ENCODE results near the gene FAM151B. TPM values are rescaled to one million over a fixed set of nuclear protein-coding genes. Genes with fewer than 3 reads are reported as not detected.

Gene FAM151B, protein sequence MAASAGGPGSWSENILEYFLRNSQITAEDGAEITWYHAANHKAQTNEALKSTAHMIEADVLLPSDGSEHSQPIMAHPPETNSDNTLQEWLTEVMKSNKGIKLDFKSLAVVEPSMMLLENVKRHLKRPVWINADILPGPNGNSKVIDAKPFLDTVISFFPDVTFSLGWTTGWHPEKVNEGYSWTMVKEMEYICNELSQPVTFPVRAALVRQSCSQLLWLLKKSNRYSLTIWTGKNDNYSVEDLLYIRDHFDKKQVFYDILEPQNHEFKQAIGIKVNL
- total RNA-seq (1 to 10 TPM; 1.9 to 4.4 TPM), polyA plus RNA-seq (1 to 10 TPM in 1 of 2 donors, under 1 TPM in 1; 0.95 to 3.3 TPM)
- long read RNA-seq, donor 1, partial matches to known transcripts = 2 of 4 reads
- long read RNA-seq, donor 1, other reads (novel, unspliced or antisense) = 2 of 4 reads
- long read RNA-seq, donor 2, partial matches to known transcripts = 0 of 1 reads
- long read RNA-seq, donor 2, other reads (novel, unspliced or antisense) = 1 of 1 reads

DNA sequence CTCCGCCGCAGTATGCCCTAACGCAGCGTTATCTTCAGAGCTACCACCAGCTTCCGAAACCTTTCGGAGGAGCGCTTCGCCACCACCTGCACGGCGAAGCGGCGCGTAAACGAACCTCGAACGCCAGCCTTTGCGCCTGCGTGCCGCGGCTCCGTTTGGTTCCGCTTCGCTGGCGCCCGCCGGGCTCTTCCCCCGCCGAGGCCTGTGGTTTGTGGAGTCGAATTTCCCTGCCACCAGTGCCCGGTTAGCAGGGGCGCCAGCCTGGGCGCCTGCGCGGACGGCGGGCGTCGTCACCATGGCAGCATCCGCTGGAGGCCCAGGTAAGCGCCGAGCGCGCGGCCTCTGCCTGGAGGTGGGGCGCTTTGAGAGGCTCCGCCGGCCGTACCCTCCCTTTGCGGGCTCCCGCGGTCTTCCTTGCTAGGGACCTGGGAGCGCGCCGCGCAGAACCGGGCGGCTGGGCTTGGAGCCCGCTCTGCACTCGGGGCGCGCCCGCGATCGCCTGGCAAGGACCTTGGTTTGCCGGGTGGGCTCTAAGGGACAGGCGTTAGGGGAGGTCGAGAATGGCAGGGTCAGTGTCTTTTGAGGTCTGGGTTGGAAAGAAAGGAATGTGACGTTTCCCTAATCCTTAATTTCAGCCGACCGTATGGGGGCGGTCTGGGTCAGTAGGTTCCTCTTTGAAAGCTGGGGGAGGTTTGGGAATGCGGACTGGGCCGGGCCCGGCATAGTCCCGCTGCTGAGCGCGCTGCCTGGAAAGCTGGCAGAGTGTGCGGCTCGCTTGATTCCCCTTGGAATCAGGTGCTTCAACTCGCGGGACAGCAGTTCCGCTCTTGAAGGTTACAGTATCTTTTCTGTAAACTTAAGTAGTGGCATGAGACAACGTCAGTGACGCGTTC lies at the start of gene FAM151B:
FAM151B (plus strand) TSS at position 272 of the 893 bp plus-strand sequence; CDS start at position 296, 24 bp downstream.
- H3K36me3 ChIP-seq (ENCODE audit: control insufficient read depth in 1 of 2, insufficient read depth in 2 of 2, low read length in 1 of 2) = no peaks in the 10 kb centered on the region
- no peaks in the 10 kb centered on the region for H3K4me1 ChIP-seq (ENCODE audit: control insufficient read depth in 1 of 2, insufficient read depth in 2 of 2, low read length in 2 of 2)
- intact Hi-C loops (cut with DNase I) = loop anchor here in 1 of 2 donors (1.0 to 10.0 kb wide), 3 partner anchors 80 to 184 kb away; partner anchors contain the start of genes DHFR, MSH3 and ZFYVE16
- 0 to 1% methylated on average over 85 of the region's 85 CpGs for WGBS, 2 donors
- DNase-seq (peak; percentile 92 to 94), ATAC-seq (ENCODE audit: low FRiP score) (peak; percentile 95)
- peak within 1 kb of the TSS in 1 of 2 donors; percentile 4 for H3K27ac ChIP-seq (ENCODE audit: low read depth in 1 of 2, low read length in 2 of 2)
- no peaks in the 10 kb centered on the region for H3K27me3 ChIP-seq (ENCODE audit: control insufficient read depth in 1 of 2, insufficient read depth in 2 of 2, low read length in 1 of 2)
- peak within 1 kb of the TSS; percentile 52 to 62 for H3K4me3 ChIP-seq (ENCODE audit: low read length in 2 of 2)
- no peaks in the 10 kb centered on the region for H3K9me3 ChIP-seq (ENCODE audit: control insufficient read depth, low read length)

DNA sequence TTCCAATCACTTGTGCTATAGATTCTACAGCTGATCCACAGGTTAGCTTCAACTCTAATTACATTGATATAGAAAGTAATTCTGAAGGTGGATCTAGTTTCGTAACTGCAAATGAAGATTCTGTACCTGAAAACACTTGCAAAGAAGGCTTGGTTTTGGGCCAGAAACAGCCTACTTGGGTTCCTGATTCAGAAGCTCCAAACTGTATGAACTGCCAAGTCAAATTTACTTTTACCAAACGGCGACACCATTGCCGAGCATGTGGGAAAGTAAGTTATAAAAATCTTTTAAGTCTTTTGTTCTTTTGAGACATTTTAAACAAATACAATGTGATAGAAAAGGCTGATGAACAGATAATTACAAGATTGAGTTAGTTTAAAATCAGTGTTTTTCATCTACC lies 49.2 kb upstream of the FAM151B start:
- WGBS, 2 donors = 93% methylated on average over 4 of the region's 4 CpGs
- Histone ChIP-seq H3K4me1 (ENCODE audit: control insufficient read depth in 1 of 2, insufficient read depth in 2 of 2, low read length in 2 of 2) (no peaks in the 10 kb centered on the region), H3K9me3 (ENCODE audit: control insufficient read depth, low read length) (peaks cover 4% of the 10 kb centered on the region), H3K4me3 (ENCODE audit: low read length in 2 of 2) (no peak overlapping the region), H3K27ac (ENCODE audit: low read depth in 1 of 2, low read length in 2 of 2) (no peak overlapping the region), H3K36me3 (ENCODE audit: control insufficient read depth in 1 of 2, insufficient read depth in 2 of 2, low read length in 1 of 2) (peaks cover 4 to 15% of the 10 kb centered on the region in 2 donors), H3K27me3 (ENCODE audit: control insufficient read depth in 1 of 2, insufficient read depth in 2 of 2, low read length in 1 of 2) (no peaks in the 10 kb centered on the region)
- DNase-seq = no peak
- intact Hi-C loops (cut with DNase I) = no loop called here
- no peak for ATAC-seq (ENCODE audit: low FRiP score)

DNA sequence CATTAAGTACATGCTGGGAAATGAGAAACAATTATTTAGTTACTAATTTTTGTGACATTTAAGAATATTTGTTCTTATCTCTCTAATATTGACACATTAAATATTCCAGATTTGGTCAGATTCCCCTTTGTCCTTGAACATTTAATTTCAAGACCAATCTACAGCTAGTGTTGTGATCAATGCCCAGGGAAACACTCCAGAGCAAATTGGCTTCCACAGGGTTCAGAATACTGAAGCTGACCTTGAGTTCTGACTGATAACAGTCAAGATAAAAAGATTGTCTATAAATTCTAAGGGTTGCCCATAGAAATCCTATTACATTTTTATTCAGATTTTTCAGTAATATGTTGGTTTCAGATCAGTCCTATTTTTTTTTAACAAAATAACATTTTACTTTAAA lies 48.7 kb upstream of the FAM151B start:
- Histone ChIP-seq H3K4me1 (ENCODE audit: control insufficient read depth in 1 of 2, insufficient read depth in 2 of 2, low read length in 2 of 2) (no peaks in the 10 kb centered on the region), H3K4me3 (ENCODE audit: low read length in 2 of 2) (no peak overlapping the region), H3K36me3 (ENCODE audit: control insufficient read depth in 1 of 2, insufficient read depth in 2 of 2, low read length in 1 of 2) (peaks cover 4 to 15% of the 10 kb centered on the region in 2 donors), H3K27me3 (ENCODE audit: control insufficient read depth in 1 of 2, insufficient read depth in 2 of 2, low read length in 1 of 2) (no peaks in the 10 kb centered on the region), H3K27ac (ENCODE audit: low read depth in 1 of 2, low read length in 2 of 2) (no peak overlapping the region), H3K9me3 (ENCODE audit: control insufficient read depth, low read length) (peaks cover 4% of the 10 kb centered on the region)
- intact Hi-C loops (cut with DNase I) = no loop called here
- DNase-seq (no peak), ATAC-seq (ENCODE audit: low FRiP score) (no peak)

DNA sequence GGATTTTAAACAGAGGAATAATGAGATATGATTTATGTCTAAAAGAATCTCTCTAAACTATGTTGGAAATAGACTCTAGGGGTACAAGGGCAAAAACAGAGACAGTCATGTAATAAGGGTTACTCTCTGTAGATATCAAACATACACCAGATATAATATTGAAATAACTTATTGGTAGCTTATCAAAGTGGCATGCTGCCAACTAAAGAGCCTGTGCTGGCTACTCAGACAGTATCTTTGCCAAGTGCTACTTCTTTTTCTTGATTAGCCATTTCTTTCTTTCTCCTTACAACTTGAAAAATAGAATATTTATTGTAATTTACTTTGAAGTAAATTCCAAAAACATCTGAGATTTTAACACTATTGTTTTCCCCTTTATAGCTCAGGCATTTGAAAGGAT lies 45.2 kb upstream of the FAM151B start:
- Histone ChIP-seq H3K4me1 (ENCODE audit: control insufficient read depth in 1 of 2, insufficient read depth in 2 of 2, low read length in 2 of 2) (no peaks in the 10 kb centered on the region), H3K4me3 (ENCODE audit: low read length in 2 of 2) (no peak overlapping the region), H3K36me3 (ENCODE audit: control insufficient read depth in 1 of 2, insufficient read depth in 2 of 2, low read length in 1 of 2) (peaks cover 2 to 11% of the 10 kb centered on the region in 2 donors), H3K9me3 (ENCODE audit: control insufficient read depth, low read length) (no peaks in the 10 kb centered on the region), H3K27me3 (ENCODE audit: control insufficient read depth in 1 of 2, insufficient read depth in 2 of 2, low read length in 1 of 2) (no peaks in the 10 kb centered on the region), H3K27ac (ENCODE audit: low read depth in 1 of 2, low read length in 2 of 2) (no peak overlapping the region)
- intact Hi-C loops (cut with DNase I) = no loop called here
- ATAC-seq (ENCODE audit: low FRiP score) = no peak
- no peak for DNase-seq

DNA sequence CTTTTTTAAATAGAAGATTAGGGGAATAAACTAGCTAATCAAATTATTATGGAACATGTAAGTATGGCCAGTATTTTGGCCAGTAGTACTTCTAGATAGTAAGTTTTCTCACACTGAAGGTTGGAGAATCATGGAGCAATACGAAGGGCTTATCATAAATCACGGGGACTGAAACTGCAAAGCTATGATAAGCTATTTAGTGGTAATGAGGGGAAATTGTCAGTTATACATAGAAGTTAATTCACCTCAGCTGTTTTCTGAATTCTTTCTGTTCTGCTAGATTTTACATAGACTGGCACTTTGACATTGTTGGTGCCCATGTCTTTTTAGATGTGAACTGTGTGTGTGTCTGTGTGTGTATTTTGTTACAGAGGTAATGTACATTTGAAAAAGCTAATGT lies 34.5 kb upstream of the FAM151B start:
- ATAC-seq (ENCODE audit: low FRiP score) (no peak), DNase-seq (no peak)
- no peaks in the 10 kb centered on the region for H3K27me3 ChIP-seq (ENCODE audit: control insufficient read depth in 1 of 2, insufficient read depth in 2 of 2, low read length in 1 of 2)
- intact Hi-C loops (cut with DNase I) = no loop called here
- no peaks in the 10 kb centered on the region for H3K4me1 ChIP-seq (ENCODE audit: control insufficient read depth in 1 of 2, insufficient read depth in 2 of 2, low read length in 2 of 2)
- 81 to 93% methylated on average over 2 of the region's 2 CpGs for WGBS, 2 donors
- no peaks in the 10 kb centered on the region for H3K9me3 ChIP-seq (ENCODE audit: control insufficient read depth, low read length)
- H3K27ac ChIP-seq (ENCODE audit: low read depth in 1 of 2, low read length in 2 of 2) = no peak overlapping the region
- H3K36me3 ChIP-seq (ENCODE audit: control insufficient read depth in 1 of 2, insufficient read depth in 2 of 2, low read length in 1 of 2) = peaks cover 0 to 7% of the 10 kb centered on the region in 2 donors
- H3K4me3 ChIP-seq (ENCODE audit: low read length in 2 of 2) = no peak overlapping the region

DNA sequence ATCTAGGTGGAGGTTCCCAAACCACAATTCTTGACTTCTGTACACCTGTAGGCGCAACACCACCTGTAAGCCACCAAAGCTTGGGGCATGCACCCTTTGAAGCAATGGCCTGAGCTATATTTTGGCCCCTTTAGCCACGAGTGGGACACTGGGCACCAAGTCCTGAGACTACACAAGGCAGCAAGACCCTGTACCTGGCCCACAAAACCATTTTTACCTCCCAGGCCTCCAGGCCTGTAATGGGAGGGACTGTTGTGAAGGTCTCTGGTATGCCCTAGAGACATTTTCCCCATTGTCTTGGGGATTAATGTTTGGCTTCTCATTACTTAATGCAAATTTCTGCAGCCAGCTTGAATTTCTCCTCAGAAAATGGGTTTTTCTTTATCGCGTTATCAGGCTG lies 24.6 kb upstream of the FAM151B start:
- Histone ChIP-seq H3K4me3 (ENCODE audit: low read length in 2 of 2) (no peak overlapping the region), H3K4me1 (ENCODE audit: control insufficient read depth in 1 of 2, insufficient read depth in 2 of 2, low read length in 2 of 2) (no peaks in the 10 kb centered on the region), H3K27ac (ENCODE audit: low read depth in 1 of 2, low read length in 2 of 2) (no peak overlapping the region), H3K9me3 (ENCODE audit: control insufficient read depth, low read length) (peaks cover 2% of the 10 kb centered on the region), H3K27me3 (ENCODE audit: control insufficient read depth in 1 of 2, insufficient read depth in 2 of 2, low read length in 1 of 2) (no peaks in the 10 kb centered on the region), H3K36me3 (ENCODE audit: control insufficient read depth in 1 of 2, insufficient read depth in 2 of 2, low read length in 1 of 2) (peaks cover 0 to 3% of the 10 kb centered on the region in 2 donors)
- intact Hi-C loops (cut with DNase I) = no loop called here
- ATAC-seq (ENCODE audit: low FRiP score) = no peak
- 97 to 98% methylated on average over 4 of the region's 4 CpGs for WGBS, 2 donors
- DNase-seq = no peak

DNA sequence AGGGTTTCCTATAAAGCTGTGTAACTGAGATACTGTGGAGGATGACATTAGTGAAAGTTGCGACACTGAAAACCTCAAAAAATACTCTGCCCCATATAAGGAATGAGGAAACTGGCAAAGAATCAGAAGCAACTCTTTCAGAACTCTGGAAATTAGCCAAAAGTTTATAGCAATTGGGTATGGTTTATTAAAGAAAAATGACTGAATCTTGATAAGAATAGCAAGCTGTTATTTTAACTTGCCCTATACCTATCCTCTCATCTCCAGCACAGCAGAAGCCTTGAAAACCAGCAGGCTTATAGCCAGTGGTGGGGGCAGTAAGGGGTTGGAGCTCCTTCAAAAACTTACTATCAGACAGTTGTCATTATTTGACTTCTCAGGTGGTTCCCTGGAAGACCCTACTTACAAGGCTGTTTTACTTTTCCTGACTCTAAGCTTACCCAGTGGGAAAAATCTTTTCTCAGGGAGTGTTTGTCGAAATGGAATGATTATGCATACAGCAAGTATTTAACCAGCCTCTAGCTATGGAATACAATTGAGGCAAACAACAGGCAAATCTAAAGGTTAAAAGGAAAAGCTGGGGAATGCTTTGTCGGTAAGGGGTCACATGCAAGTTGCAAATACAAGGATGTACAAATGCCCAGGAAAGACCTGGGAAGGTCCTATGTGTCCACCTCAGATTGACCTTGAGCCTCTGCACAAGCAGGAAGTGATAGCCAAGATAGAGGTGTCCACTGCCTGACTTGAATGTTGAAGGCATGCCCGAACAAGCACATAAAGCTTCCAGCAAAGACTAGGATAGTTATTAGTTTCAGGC lies 21.0 kb upstream of the FAM151B start:
- Histone ChIP-seq H3K9me3 (ENCODE audit: control insufficient read depth, low read length) (peaks cover 3% of the 10 kb centered on the region), H3K4me1 (ENCODE audit: control insufficient read depth in 1 of 2, insufficient read depth in 2 of 2, low read length in 2 of 2) (no peaks in the 10 kb centered on the region), H3K27me3 (ENCODE audit: control insufficient read depth in 1 of 2, insufficient read depth in 2 of 2, low read length in 1 of 2) (no peaks in the 10 kb centered on the region), H3K36me3 (ENCODE audit: control insufficient read depth in 1 of 2, insufficient read depth in 2 of 2, low read length in 1 of 2) (peaks cover 3 to 6% of the 10 kb centered on the region in 2 donors), H3K27ac (ENCODE audit: low read depth in 1 of 2, low read length in 2 of 2) (no peak overlapping the region), H3K4me3 (ENCODE audit: low read length in 2 of 2) (no peak overlapping the region)
- ATAC-seq (ENCODE audit: low FRiP score) (no peak), DNase-seq (no peak)
- 67 to 71% methylated on average over 4 of the region's 4 CpGs for WGBS, 2 donors
- intact Hi-C loops (cut with DNase I) = no loop called here

DNA sequence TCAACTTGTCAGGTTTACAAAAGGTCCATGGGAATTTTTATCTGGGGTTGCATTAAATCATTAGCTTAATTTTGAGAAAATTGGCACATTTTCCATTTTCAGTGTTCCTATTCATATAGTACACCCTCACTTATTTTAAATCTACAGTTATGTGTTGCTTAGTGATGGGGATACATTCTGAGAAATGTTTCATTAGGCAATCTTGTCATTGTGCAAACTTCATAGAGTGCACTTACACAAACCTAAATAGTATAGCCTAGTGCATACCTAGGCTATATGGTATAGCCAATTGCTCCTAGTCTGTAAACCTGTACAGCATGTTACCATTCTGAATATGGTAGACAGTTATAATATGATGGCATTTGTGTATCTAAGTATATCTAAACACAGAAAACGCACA lies 19.8 kb upstream of the FAM151B start:
- H3K4me1 ChIP-seq (ENCODE audit: control insufficient read depth in 1 of 2, insufficient read depth in 2 of 2, low read length in 2 of 2) = no peaks in the 10 kb centered on the region
- no peaks in the 10 kb centered on the region for H3K27me3 ChIP-seq (ENCODE audit: control insufficient read depth in 1 of 2, insufficient read depth in 2 of 2, low read length in 1 of 2)
- DNase-seq (no peak), ATAC-seq (ENCODE audit: low FRiP score) (no peak)
- H3K4me3 ChIP-seq (ENCODE audit: low read length in 2 of 2) = no peak overlapping the region
- H3K9me3 ChIP-seq (ENCODE audit: control insufficient read depth, low read length) = peaks cover 3% of the 10 kb centered on the region
- no peak overlapping the region for H3K27ac ChIP-seq (ENCODE audit: low read depth in 1 of 2, low read length in 2 of 2)
- 94 to 98% methylated on average over 1 of the region's 1 CpG for WGBS, 2 donors
- intact Hi-C loops (cut with DNase I) = no loop called here
- peaks cover 3 to 6% of the 10 kb centered on the region in 2 donors for H3K36me3 ChIP-seq (ENCODE audit: control insufficient read depth in 1 of 2, insufficient read depth in 2 of 2, low read length in 1 of 2)

Measured in aorta (tissue), 5 donors.